NB4 (cell line): ENCODE results near the gene CTXN1.

Experiments
- CTCF ChIP-seq: IDR thresholded peaks from one replicate; pipeline ENCODE4 v1.5.1; 2012; ENCODE audit warnings: low read depth, low read length
- MAX ChIP-seq: IDR thresholded peaks from 2 replicates; pipeline ENCODE4 v1.6.1; 2011; ENCODE audit warnings: low read depth, low read length
- MYC ChIP-seq: IDR thresholded peaks from 2 replicates; pipeline ENCODE4 v1.6.1; 2011; ENCODE audit warnings: low read depth, low read length
- POLR2A ChIP-seq: IDR thresholded peaks from 2 replicates; pipeline ENCODE4 v1.6.1; 2011; ENCODE audit warnings: mild to moderate bottlenecking; ENCODE audit not compliant: insufficient read length; ENCODE audit errors: extremely low read depth

- no peak for TF ChIP-seq CTCF
- no peak for TF ChIP-seq POLR2A
- TF ChIP-seq MYC = no peak
- TF ChIP-seq MAX = no peak
Measured at GRCh38 chr19:7963566-7963965, 37.6 kb upstream of the CTXN1 start.
